DMS 273 treated with DMSO at 0.1 percent for 48 hours (cell line): Measurements from ENCODE around the gene SYT4.

ENCODE experiments used
- DNase-seq: peaks from one replicate; lab custom pipeline; 2025; lab: John Stamatoyannopoulos, UW

Gene SYT4

DNA sequence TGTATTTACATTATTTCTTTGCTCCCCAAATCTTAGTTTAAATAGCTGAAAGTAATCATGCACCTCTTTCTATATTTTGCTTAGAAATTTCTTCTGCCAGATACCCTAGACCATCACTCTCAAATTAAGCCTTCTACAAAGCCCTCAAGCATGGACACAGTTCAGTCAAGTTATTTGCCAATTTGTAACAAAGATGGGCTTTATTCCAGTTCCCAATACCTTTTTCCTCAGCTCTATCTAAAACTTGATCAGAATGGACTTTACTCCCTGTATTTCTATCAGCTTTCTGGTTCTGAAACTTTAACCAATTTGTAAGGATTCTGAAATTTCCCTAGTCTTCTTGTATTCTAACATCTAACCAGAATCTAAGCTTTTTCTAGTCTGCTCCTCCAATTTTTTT is 56.6 kb downstream of the SYT4 start:
- no peak for DNase-seq
